Hepatocyte (in vitro differentiated cells): ENCODE measurements around the gene CYP27C1. TPM values are rescaled to one million over a fixed set of nuclear protein-coding genes. Genes with fewer than 3 reads are reported as not detected.
"Not testable (repeated sequence)": the region's sequence is repeated elsewhere in the genome, so short reads cannot be mapped to it uniquely, and the experiment has no call there.

Experiments used
- DNase-seq: peaks from one replicate; pipeline ENCODE4 v3.0.0-alpha.2; 2016; ENCODE audit warnings: low spot score
- H2AFZ ChIP-seq: fragments of 200-600 bp; sonication (generic); 2 replicates; pipeline ENCODE4 v1.6.0; 2016; ENCODE audit warnings: antibody characterized with exemption, mild to moderate bottlenecking
- H3K27ac ChIP-seq: fragments of 200-600 bp; sonication (generic); 2 replicates; pipeline ENCODE4 v1.5.1; 2016; ENCODE audit warnings: mild to moderate bottlenecking
- H3K27me3 ChIP-seq: fragments of 200-600 bp; sonication (generic); 2 replicates; pipeline ENCODE4 v1.6.1; 2016
- H3K36me3 ChIP-seq: fragments of 200-600 bp; sonication (generic); replicated peaks from 2 replicates; pipeline ENCODE4 v1.5.1; 2016; ENCODE audit warnings: low read depth; ENCODE audit not compliant: insufficient read depth
- H3K4me1 ChIP-seq: fragments of 200-600 bp; sonication (generic); 2 replicates; pipeline ENCODE4 v1.5.1; 2016; ENCODE audit warnings: mild to moderate bottlenecking, moderate library complexity; ENCODE audit not compliant: insufficient read depth
- H3K4me2 ChIP-seq: fragments of 200-600 bp; sonication (generic); 2 replicates; pipeline ENCODE4 v1.6.0; 2016
- H3K4me3 ChIP-seq: fragments of 200-600 bp; sonication (generic); 2 replicates; pipeline ENCODE4 v1.5.1; 2016; ENCODE audit warnings: mild to moderate bottlenecking
- H3K79me2 ChIP-seq: fragments of 200-600 bp; sonication (generic); 2 replicates; pipeline ENCODE4 v1.6.0; 2017; ENCODE audit warnings: mild to moderate bottlenecking
- H3K9me2 ChIP-seq: fragments of 200-600 bp; sonication (generic); replicated peaks from 2 replicates; pipeline ENCODE4 v1.6.0; 2017; ENCODE audit warnings: mild to moderate bottlenecking; ENCODE audit not compliant: insufficient read depth
- H3K9me3 ChIP-seq: fragments of 200-600 bp; sonication (generic); 2 replicates; pipeline ENCODE4 v1.5.1; 2016; ENCODE audit warnings: low read depth, mild to moderate bottlenecking
- H4K20me1 ChIP-seq: fragments of 200-600 bp; sonication (generic); 2 replicates; pipeline ENCODE4 v1.6.0; 2016; ENCODE audit warnings: mild to moderate bottlenecking; ENCODE audit not compliant: insufficient read depth, poor library complexity, severe bottlenecking
- CTCF ChIP-seq: fragments of 200-600 bp; sonication (generic); IDR thresholded peaks from 2 replicates; pipeline ENCODE4 v1.5.1; 2016; ENCODE audit warnings: antibody characterized with exemption, mild to moderate bottlenecking; ENCODE audit not compliant: poor library complexity
- EZH2 ChIP-seq: fragments of 200-600 bp; sonication (generic); IDR thresholded peaks from 2 replicates; pipeline ENCODE4 v1.6.1; 2016; ENCODE audit warnings: antibody characterized with exemption, mild to moderate bottlenecking, borderline replicate concordance
- EZH2phosphoT487 ChIP-seq: fragments of 200-600 bp; sonication (generic); IDR thresholded peaks from one replicate; pipeline ENCODE4 v1.6.1; 2018; ENCODE audit warnings: antibody characterized with exemption, mild to moderate bottlenecking, low read depth, moderate library complexity; ENCODE audit not compliant: unreplicated experiment, severe bottlenecking
- WGBS: methylation state at CpG from one replicate; pipeline ENCODE4 v1.1.6; 2016; ENCODE audit warnings: low lambda C conversion rate; ENCODE audit errors: missing lambda C conversion rate; 5-methylcytosine and 5-hydroxymethylcytosine counted together
- polyA plus RNA-seq: library from polyadenylated mRNA; unstranded; fragments of >200 nt; fragmentation: Nextera tagmentation; extraction: Ambion mirVana; gene quantifications from 2 replicates; pipeline ENCODE4 v1.2.1, GENCODE V29; 2016
- total RNA-seq: library from RNA; depleted of rRNA; stranded (reverse); fragments of >200 nt; gene quantifications from 2 replicates; pipeline ENCODE4 v1.2.3, GENCODE V29; 2014

Gene CYP27C1
- total and polyA plus RNA-seq, 2 experiments from 2014 or later, result 1.2 to 1.4 TPM

GRCh38 chr2:127163921-127164320, 56.2 kb downstream of the CYP27C1 start:
- TF ChIP-seq EZH2phosphoT487, result no peak
- TF ChIP-seq EZH2, result no peak
- no peak for TF ChIP-seq CTCF
- WGBS, result 75% methylated on average over 3 of the region's 3 CpGs
- DNase-seq, result no peak
- no peak overlapping the region for H2AFZ ChIP-seq
- H3K4me3 ChIP-seq, result no peak overlapping the region
- H3K9me2 ChIP-seq, result no peaks in the 10 kb centered on the region
- no peaks in the 10 kb centered on the region for H3K27me3 ChIP-seq
- H3K4me2 ChIP-seq, result no peak overlapping the region
- no peaks in the 10 kb centered on the region for H3K9me3 ChIP-seq
- H3K27ac ChIP-seq, result no peak overlapping the region
- no peaks in the 10 kb centered on the region for H3K79me2 ChIP-seq
- H3K4me1 ChIP-seq, result peaks cover 25% of the 10 kb centered on the region
- no peaks in the 10 kb centered on the region for H3K36me3 ChIP-seq
- H4K20me1 ChIP-seq, result no peaks in the 10 kb centered on the region

GRCh38 chr2:127163090-127163406, 57.1 kb downstream of the CYP27C1 start:
- not testable (repeated sequence) for H3K79me2 ChIP-seq, H3K27me3 ChIP-seq, H4K20me1 ChIP-seq, DNase-seq, H2AFZ ChIP-seq, H3K9me3 ChIP-seq, H3K4me2 ChIP-seq, H3K27ac ChIP-seq, H3K9me2 ChIP-seq, H3K36me3 ChIP-seq, H3K4me3 ChIP-seq
- H3K4me1 ChIP-seq, result peaks cover 25% of the 10 kb centered on the region
- WGBS, result 92% methylated on average over 7 of the region's 7 CpGs

DNA sequence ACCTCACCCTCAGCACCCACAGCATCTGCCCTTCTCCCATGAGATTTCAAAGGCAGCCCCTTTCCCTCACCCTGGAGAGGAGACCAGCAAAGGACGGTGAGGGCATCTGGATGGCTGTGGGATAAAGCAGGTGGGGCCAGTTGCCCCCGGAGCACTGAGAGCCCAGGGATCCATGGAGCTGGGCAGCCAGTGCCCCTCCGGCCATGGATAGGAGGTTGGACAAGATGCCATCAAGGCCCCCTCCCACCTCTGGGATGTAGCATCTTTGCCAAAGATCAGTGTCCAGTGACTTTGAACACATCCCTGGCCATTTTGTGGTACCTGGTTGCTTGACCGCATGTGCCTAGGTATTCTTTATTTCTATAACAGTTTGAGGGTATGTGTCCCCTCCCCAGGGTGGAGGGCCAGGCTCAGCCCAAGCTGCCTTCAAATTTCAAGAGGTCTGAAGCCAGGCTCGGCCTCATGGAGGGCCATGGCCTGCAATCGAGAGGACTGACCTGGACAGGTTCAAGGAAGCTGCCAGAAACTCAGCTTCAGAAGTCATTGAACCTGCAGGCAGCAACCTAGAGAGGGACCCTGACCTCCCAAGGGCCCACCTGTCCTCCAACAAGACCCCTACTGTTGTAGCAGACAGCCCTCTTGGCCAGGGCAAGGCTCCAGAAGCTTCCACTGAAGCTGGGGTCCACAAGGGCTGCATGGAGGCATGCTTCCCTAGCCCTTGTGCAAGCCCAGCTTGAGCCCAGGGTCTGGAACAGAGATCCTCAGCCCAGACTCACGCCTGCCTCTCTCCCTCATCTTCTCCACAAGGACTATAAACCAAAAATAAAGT, 57.6 kb downstream of the CYP27C1 start:
- H3K9me2 ChIP-seq, result no peaks in the 10 kb centered on the region
- no peak for DNase-seq
- 98% methylated on average over 7 of the region's 7 CpGs for WGBS
- H3K27me3 ChIP-seq, result no peaks in the 10 kb centered on the region
- no peak for TF ChIP-seq EZH2
- TF ChIP-seq CTCF, result no peak
- no peak overlapping the region for H3K27ac ChIP-seq
- peaks cover 25% of the 10 kb centered on the region for H3K4me1 ChIP-seq
- H3K9me3 ChIP-seq, result no peaks in the 10 kb centered on the region
- H3K79me2 ChIP-seq, result no peaks in the 10 kb centered on the region
- no peak overlapping the region for H2AFZ ChIP-seq
- no peaks in the 10 kb centered on the region for H4K20me1 ChIP-seq
- no peaks in the 10 kb centered on the region for H3K36me3 ChIP-seq
- no peak overlapping the region for H3K4me3 ChIP-seq
- H3K4me2 ChIP-seq, result no peak overlapping the region

DNA sequence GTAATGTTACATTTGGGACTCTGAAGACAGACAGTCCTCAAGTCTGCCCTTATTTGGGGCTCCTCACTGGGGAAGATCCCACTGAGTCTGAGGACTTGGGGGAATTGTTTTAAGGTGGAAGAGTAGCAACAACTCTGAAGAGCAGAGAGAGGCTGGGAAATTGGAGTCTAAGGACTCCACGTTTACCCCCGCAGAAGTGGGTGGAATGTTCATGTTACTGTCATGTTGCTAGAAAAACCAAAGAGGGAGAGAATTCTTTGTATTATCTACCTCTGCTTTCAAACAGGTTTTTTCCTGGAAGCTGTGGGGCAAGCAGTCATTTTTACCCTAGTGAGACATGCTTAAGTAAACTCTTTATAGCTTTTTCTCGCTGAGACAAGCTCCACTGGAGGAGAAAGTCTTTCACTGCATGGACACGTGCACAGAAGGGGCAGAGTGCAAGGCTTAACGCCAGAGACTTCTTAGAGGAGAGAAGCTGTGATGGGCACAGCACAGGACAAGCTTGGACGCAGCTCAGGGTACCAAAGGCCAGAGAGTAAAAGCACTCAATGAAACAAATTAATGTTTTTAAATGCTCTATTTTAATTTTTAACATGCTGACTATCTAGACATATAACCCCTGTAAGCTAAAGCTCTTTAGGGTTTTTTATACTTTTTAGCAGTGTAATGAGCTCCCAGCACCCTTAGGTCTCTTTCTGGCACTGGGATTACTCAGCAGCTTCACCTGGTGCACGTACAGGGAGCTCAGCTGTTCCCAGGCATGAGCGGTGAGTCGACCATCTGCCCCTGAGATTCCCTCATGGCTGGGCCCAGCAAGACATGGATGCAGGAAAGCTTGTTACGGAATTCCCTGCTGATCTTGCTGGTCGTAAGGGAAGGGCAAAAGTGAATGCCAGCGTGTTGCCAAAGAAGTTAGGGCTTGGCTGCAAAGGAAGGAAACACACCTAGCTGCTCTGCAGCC, 58.6 kb downstream of the CYP27C1 start:
- Histone ChIP-seq H3K36me3 (no peaks in the 10 kb centered on the region), H3K9me3 (no peaks in the 10 kb centered on the region), H3K4me2 (peak overlapping the region; percentile 31), H3K79me2 (no peaks in the 10 kb centered on the region), H2AFZ (no peak overlapping the region), H3K4me1 (peaks cover 25% of the 10 kb centered on the region), H3K9me2 (no peaks in the 10 kb centered on the region), H3K4me3 (no peak overlapping the region), H3K27me3 (no peaks in the 10 kb centered on the region), H3K27ac (peak overlapping the region; percentile 54), H4K20me1 (no peaks in the 10 kb centered on the region)
- TF ChIP-seq EZH2, result no peak
- TF ChIP-seq EZH2phosphoT487, result no peak
- DNase-seq, result peak; percentile 69
- 54% methylated on average over 12 of the region's 12 CpGs for WGBS
